ENCODE measurements around the gene CSF2. TPM values are rescaled to one million over a fixed set of nuclear protein-coding genes. Genes with fewer than 3 reads are reported as not detected.

The CSF2 gene
- polyA plus RNA-seq, 1 of the 3 experiments (the other 2 are of a cell fraction) = 0.97 TPM

DNA sequence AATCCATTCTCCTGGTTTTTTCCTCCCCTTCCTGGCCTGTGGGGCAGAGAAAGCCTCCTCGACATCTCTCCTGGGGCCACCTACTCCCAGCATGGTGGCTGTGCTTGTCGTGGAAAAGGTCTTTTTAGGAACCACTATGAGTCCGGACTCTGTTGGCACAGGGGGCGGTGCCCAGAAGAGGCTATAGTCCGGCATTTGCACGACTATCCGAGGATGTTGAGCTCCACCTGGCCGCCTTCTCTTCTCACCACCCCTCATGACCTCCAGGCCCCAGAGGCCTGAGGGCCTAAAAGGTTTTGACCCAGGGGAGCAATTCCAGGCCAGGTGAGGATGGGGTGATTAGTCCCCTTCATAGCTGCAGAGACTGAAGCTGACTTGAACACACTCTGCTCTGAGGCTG, 14.1 kb downstream of the CSF2 start:
- H3K4me1 ChIP-seq (ENCODE audit: control insufficient read depth in 1 of 2, insufficient read depth in 2 of 2, low read depth in 1 of 2, low read length in 1 of 2) = peaks cover 17% of the 10 kb centered on the region in 2 experiments
- no peaks in the 10 kb centered on the region for H4K20me1 ChIP-seq (ENCODE audit: insufficient read depth)
- no peaks in the 10 kb centered on the region for H3K27me3 ChIP-seq (ENCODE audit: insufficient read depth)
- H3K4me2 ChIP-seq = no peak overlapping the region
- H3K9me3 ChIP-seq = no peaks in the 10 kb centered on the region
- 79% methylated on average over 6 of the region's 8 CpGs for WGBS (ENCODE audit: low lambda C conversion rate)
- H3K4me3 ChIP-seq (ENCODE audit: low read depth in 2 of 2, low read length in 1 of 2) = no peak overlapping the region
- no peak overlapping the region for H3K27ac ChIP-seq (ENCODE audit: low read depth in 2 of 2, low read length in 1 of 2)
- no peak for DNase-seq
- TF ChIP-seq, protein P1, sequence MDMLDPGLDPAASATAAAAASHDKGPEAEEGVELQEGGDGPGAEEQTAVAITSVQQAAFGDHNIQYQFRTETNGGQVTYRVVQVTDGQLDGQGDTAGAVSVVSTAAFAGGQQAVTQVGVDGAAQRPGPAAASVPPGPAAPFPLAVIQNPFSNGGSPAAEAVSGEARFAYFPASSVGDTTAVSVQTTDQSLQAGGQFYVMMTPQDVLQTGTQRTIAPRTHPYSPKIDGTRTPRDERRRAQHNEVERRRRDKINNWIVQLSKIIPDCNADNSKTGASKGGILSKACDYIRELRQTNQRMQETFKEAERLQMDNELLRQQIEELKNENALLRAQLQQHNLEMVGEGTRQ (IDR thresholded peaks at IDR 0.05; ENCODE audit: borderline replicate concordance, low read depth, low read length) = no peak
- TF ChIP-seq EZH2phosphoT487 (IDR thresholded peaks at IDR 0.05; ENCODE audit: borderline replicate concordance, low read depth) (no peak), TCF12 (IDR thresholded peaks at IDR 0.05) (no peak), NFIC (IDR thresholded peaks at IDR 0.05; ENCODE audit: borderline replicate concordance) (no peak), MXI1 (IDR thresholded peaks at IDR 0.05; ENCODE audit: low read depth, low read length) (no peak), GATA2 (CRISPR knock-in tag; IDR thresholded peaks at IDR 0.05) (no peak), FOSL2 (IDR thresholded peaks at IDR 0.05; ENCODE audit: borderline replicate concordance, low read depth) (no peak), MEF2A (IDR thresholded peaks at IDR 0.05; ENCODE audit: borderline replicate concordance, low read depth) (no peak), RXRA (IDR thresholded peaks at IDR 0.05; ENCODE audit: borderline replicate concordance, low read depth) (no peak)
- no peaks in the 10 kb centered on the region for H3K36me3 ChIP-seq (replicated peaks in 1 of 2; ENCODE audit: control insufficient read depth in 1 of 2, insufficient read depth in 2 of 2, low read length in 1 of 2)
- no peaks in the 10 kb centered on the region for H3K9me2 ChIP-seq
- H2AFZ ChIP-seq (ENCODE audit: low read depth) = no peak overlapping the region
- no peak overlapping the region for H3K9ac ChIP-seq
- H3K79me2 ChIP-seq (ENCODE audit: insufficient read depth) = no peaks in the 10 kb centered on the region
- POLR2A ChIA-PET = no interaction called here
- CTCF ChIA-PET = interaction anchor here (3.0 kb wide), 1 partner anchor 23 kb away, joined by 9 read pairs; no protein-coding TSS in a partner anchor
- peaks cover 5% of the 10 kb centered on the region for H3F3A ChIP-seq (replicated peaks; ENCODE audit: insufficient read depth)

GRCh38 chr5:132089363-132089762, 15.8 kb downstream of the CSF2 start:
- H4K20me1 ChIP-seq (ENCODE audit: insufficient read depth) = no peaks in the 10 kb centered on the region
- no peaks in the 10 kb centered on the region for H3K9me3 ChIP-seq
- TF ChIP-seq, protein P2, sequence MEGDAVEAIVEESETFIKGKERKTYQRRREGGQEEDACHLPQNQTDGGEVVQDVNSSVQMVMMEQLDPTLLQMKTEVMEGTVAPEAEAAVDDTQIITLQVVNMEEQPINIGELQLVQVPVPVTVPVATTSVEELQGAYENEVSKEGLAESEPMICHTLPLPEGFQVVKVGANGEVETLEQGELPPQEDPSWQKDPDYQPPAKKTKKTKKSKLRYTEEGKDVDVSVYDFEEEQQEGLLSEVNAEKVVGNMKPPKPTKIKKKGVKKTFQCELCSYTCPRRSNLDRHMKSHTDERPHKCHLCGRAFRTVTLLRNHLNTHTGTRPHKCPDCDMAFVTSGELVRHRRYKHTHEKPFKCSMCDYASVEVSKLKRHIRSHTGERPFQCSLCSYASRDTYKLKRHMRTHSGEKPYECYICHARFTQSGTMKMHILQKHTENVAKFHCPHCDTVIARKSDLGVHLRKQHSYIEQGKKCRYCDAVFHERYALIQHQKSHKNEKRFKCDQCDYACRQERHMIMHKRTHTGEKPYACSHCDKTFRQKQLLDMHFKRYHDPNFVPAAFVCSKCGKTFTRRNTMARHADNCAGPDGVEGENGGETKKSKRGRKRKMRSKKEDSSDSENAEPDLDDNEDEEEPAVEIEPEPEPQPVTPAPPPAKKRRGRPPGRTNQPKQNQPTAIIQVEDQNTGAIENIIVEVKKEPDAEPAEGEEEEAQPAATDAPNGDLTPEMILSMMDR (IDR thresholded peaks at IDR 0.05) = no peak
- TF ChIP-seq TAF1 (IDR thresholded peaks at IDR 0.05; ENCODE audit: borderline replicate concordance, low read depth, low read length) (no peak), NRF1 (IDR thresholded peaks at IDR 0.05; ENCODE audit: low read depth, low read length) (no peak), MXI1 (IDR thresholded peaks at IDR 0.05; ENCODE audit: low read depth, low read length) (no peak), MEF2A (IDR thresholded peaks at IDR 0.05; ENCODE audit: borderline replicate concordance, low read depth) (no peak), IRF3 (IDR thresholded peaks at IDR 0.05; ENCODE audit: low read depth, low read length) (no peak), GATA2 (CRISPR knock-in tag; IDR thresholded peaks at IDR 0.05) (no peak), FOSL2 (IDR thresholded peaks at IDR 0.05; ENCODE audit: borderline replicate concordance, low read depth) (no peak), EP300 (IDR thresholded peaks at IDR 0.05; ENCODE audit: borderline replicate concordance in 1 of 2, low read depth in 1 of 2, low read length in 1 of 2) (no peak), FOXJ3 (CRISPR knock-in tag; IDR thresholded peaks at IDR 0.05) (no peak), FOXM1 (IDR thresholded peaks at IDR 0.05; ENCODE audit: low read depth) (no peak), YY1 (IDR thresholded peaks at IDR 0.05; ENCODE audit: low read depth) (no peak), TCF12 (IDR thresholded peaks at IDR 0.05) (no peak), SMC3 (IDR thresholded peaks at IDR 0.05; ENCODE audit: low read depth, low read length) (no peak)
- TF ChIP-seq, protein P1 (IDR thresholded peaks at IDR 0.05; ENCODE audit: borderline replicate concordance, low read depth, low read length) = no peak
- DNase-seq = no peak
- 93% methylated on average over 1 of the region's 1 CpG for WGBS (ENCODE audit: low lambda C conversion rate)
- H3K27me3 ChIP-seq (ENCODE audit: insufficient read depth) = no peaks in the 10 kb centered on the region
- H3K36me3 ChIP-seq (replicated peaks in 1 of 2; ENCODE audit: control insufficient read depth in 1 of 2, insufficient read depth in 2 of 2, low read length in 1 of 2) = no peaks in the 10 kb centered on the region
- no peak overlapping the region for H3K4me3 ChIP-seq (ENCODE audit: low read depth in 2 of 2, low read length in 1 of 2)
- no peak overlapping the region for H3K4me2 ChIP-seq
- H3K79me2 ChIP-seq (ENCODE audit: insufficient read depth) = no peaks in the 10 kb centered on the region
- CTCF ChIA-PET = interaction anchor here (3.0 kb wide), 1 partner anchor 24 kb away, joined by 9 read pairs; no protein-coding TSS in a partner anchor
- POLR2A ChIA-PET = no interaction called here
- peaks cover 6% of the 10 kb centered on the region for H3F3A ChIP-seq (replicated peaks; ENCODE audit: insufficient read depth)
- peaks cover 17 to 23% of the 10 kb centered on the region in 2 experiments for H3K4me1 ChIP-seq (ENCODE audit: control insufficient read depth in 1 of 2, insufficient read depth in 2 of 2, low read depth in 1 of 2, low read length in 1 of 2)
- no peak overlapping the region for H2AFZ ChIP-seq (ENCODE audit: low read depth)
- peak overlapping the region in 1 of 2 experiments; percentile 42; a peak in 1 of 4 replicates for H3K27ac ChIP-seq (ENCODE audit: low read depth in 2 of 2, low read length in 1 of 2)
- no peak overlapping the region for H3K9ac ChIP-seq
- no peaks in the 10 kb centered on the region for H3K9me2 ChIP-seq
